Immature natural killer cell (primary cell): ENCODE data around the gene RXFP4. TPM values are rescaled to one million over a fixed set of nuclear protein-coding genes. Genes with fewer than 3 reads are reported as not detected.
"Not testable (repeated sequence)": the region's sequence is repeated elsewhere in the genome, so short reads cannot be mapped to it uniquely, and the experiment has no call there.

Experiments used
- DNase-seq, 3 donors: peaks; one replicate each; pipeline ENCODE4 v3.0.0; 2022; ENCODE audit warnings: mixed read lengths in 1 of 3
- H3K27ac Mint-ChIP-seq, 6 donors: one replicate each; pipeline ENCODE4 v1.8.0; 2020; ENCODE audit warnings: mixed read lengths in 6 of 6, mild to moderate bottlenecking in 5 of 6, inconsistent platforms in 4 of 6, moderate library complexity in 3 of 6
- H3K27me3 Mint-ChIP-seq, 3 donors: one replicate each; pipeline ENCODE4 v1.8.0; 2020 to 2021; ENCODE audit warnings: low read depth in 3 of 3, mild to moderate bottlenecking in 3 of 3, mixed read lengths in 3 of 3, moderate library complexity in 3 of 3, inconsistent platforms in 1 of 3
- H3K36me3 Mint-ChIP-seq, 3 donors: one replicate each; pipeline ENCODE4 v1.8.0; 2020; ENCODE audit warnings: mixed read lengths in 3 of 3, inconsistent platforms in 2 of 3, mild to moderate bottlenecking in 2 of 3
- H3K4me1 Mint-ChIP-seq, 2 donors: one replicate each; pipeline ENCODE4 v1.8.0; 2020; ENCODE audit warnings: inconsistent platforms in 2 of 2, mild to moderate bottlenecking in 2 of 2, mixed read lengths in 2 of 2, moderate library complexity in 1 of 2
- H3K4me3 Mint-ChIP-seq, 5 donors: one replicate each; pipeline ENCODE4 v1.8.0; 2020; ENCODE audit warnings: mild to moderate bottlenecking in 5 of 5, mixed read lengths in 5 of 5, inconsistent platforms in 3 of 5, moderate library complexity in 3 of 5
- H3K9me3 Mint-ChIP-seq, 6 donors: one replicate each; pipeline ENCODE4 v1.8.0; 2020; ENCODE audit warnings: mild to moderate bottlenecking in 6 of 6, mixed read lengths in 6 of 6, inconsistent platforms in 4 of 6, moderate library complexity in 3 of 6
- polyA plus RNA-seq, 3 donors: library from polyadenylated mRNA; unstranded; fragments of 300-500 nt; fragmentation: Illumina TruSeq; gene quantifications; one replicate each; pipeline ENCODE4 v1.2.3, GENCODE V29; 2021

Gene RXFP4
- polyA plus RNA-seq, 3 donors from 2014 or later, result 0.78 TPM; not detected in 2

DNA sequence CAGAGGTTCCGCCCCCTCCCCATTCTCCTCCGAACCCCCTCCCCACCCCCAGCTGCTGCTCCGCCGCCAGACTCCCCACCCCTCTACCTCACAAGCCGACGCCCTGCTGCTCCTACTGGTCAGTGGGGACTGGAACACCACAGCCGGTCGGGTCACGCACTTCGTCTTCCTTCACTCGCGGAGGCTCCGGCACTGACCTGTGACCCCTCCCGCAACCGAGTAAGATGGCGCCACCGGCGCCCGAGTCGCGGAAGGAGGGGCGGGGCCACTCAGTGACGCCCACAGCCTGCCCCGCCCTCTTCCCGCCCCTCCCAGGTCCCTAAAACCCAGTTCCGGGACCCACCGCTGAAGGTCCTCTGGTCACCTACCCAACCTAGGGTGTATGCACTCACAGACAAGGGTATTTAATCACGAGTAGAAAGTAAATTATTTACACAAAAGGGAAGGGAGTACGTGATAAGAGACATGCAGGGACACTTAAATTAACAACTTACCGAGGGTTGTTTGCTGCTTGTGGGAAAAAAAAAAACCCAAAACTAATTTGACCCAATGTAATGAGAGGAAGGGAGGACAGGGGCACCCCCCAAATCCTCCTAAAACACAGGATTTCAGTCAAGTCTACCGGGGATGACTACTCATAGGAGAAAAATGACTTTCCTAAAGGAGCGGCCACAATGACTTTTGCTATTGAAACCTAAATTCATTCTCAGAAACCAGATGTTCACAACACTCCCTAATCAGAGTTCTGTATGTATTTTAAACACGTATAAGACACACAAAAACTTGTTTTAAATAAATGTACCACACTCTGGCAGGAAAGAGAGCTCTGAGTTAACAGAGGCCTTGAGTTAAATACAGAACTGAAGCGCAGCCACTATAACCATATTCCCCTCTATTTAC lies 30.0 kb upstream of the RXFP4 start, which contains the start of gene RIT1:
Gene RIT1 (minus strand): TSS at position 194 of the 900 bp plus-strand sequence. CDS start 588 bp downstream, outside the sequence.
- Mint-ChIP-seq H3K36me3 (peaks cover 6 to 32% (median 8%) of the 10 kb centered on the region in 3 donors), H3K27ac (peak within 1 kb of the TSS; percentile 91 to 98 (median 96)), H3K4me3 (peak within 1 kb of the TSS; percentile 86 to 99 (median 96)), H3K4me1 (peaks cover 20 to 27% of the 10 kb centered on the region in 2 donors), H3K9me3 (no peaks in the 10 kb centered on the region), H3K27me3 (peaks cover 2 to 7% (median 2%) of the 10 kb centered on the region in 3 donors)
- peak; percentile 82 to 85 (median 82) for DNase-seq

DNA sequence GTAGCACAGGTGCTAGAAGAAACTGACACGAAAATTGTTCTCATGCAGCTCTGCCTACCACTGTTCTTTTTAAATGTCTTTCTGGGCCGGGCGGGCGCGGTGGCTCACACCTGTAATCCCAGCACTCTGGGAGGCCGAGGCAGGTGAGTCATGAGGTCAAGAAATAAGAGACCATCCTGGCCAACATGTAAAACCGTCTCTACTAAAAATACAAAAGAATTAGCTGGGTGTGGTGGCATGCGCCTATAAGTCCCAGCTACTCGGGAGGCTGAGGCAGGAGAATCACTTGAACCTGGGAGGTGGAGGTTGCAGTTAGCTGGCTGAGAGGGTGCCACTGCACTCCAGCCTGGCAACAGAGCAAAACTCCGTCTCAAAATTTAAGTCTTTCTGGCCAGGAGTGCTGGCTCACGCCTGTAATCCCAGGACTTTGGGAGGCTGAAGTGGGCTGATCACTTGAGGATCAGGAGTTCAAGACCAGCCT lies 29.3 kb upstream of the RXFP4 start:
- DNase-seq, result no peak
- H3K9me3 Mint-ChIP-seq, result no peaks in the 10 kb centered on the region
- H3K4me1 Mint-ChIP-seq, result peaks cover 20 to 27% of the 10 kb centered on the region in 2 donors
- peaks cover 13 to 39% (median 15%) of the 10 kb centered on the region in 3 donors for H3K36me3 Mint-ChIP-seq
- H3K27me3 Mint-ChIP-seq, result peaks cover 2 to 8% (median 2%) of the 10 kb centered on the region in 3 donors
- peak overlapping the region; percentile 56 to 97 (median 92) for H3K4me3 Mint-ChIP-seq
- peak overlapping the region; percentile 91 to 98 (median 96) for H3K27ac Mint-ChIP-seq

DNA sequence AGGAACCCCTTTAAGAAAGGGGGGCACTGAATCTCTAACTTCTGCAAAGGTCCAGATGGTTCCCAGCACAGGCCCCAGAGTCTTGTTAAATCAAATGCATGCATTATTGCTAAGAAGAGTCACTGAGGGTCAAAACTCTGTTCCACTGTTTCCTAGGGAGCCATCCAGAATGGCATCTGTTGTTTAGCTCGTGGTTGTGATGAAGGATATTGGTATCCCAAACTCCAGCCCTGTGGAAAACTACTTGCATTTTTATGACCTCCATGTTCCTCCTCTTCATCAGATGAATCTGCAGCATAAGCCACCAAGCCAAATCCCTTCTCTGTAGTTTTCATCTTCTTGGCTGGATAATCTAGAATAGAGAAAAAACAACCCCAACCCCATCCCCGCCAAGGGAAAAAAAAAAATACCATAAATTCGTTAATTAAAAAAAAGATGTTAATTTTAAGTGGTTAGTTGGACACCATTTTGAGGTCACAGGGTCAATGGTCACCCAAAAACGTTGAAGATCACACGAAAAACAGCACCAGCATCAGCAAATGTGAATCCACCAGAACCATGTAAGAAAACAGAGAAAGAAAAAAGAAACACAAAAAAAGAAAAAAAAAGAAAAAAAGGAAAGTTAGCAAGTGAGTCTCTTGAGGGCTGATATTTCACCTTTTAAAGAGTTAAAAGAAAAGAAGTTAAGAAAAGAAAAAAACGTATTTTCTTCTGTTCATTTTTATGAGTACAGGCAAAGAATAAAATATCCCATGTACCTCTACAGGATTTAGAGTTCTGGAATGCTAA lies 27.3 kb upstream of the RXFP4 start:
- peaks cover 2 to 10% (median 2%) of the 10 kb centered on the region in 3 donors for H3K27me3 Mint-ChIP-seq
- H3K36me3 Mint-ChIP-seq, result peaks cover 17 to 45% (median 23%) of the 10 kb centered on the region in 3 donors
- H3K27ac Mint-ChIP-seq, result peak overlapping the region in 2 of 6 donors; percentile 31 to 33
- H3K4me3 Mint-ChIP-seq, result no peak overlapping the region
- no peak for DNase-seq
- H3K4me1 Mint-ChIP-seq, result peaks cover 20 to 27% of the 10 kb centered on the region in 2 donors
- H3K9me3 Mint-ChIP-seq, result no peaks in the 10 kb centered on the region

DNA sequence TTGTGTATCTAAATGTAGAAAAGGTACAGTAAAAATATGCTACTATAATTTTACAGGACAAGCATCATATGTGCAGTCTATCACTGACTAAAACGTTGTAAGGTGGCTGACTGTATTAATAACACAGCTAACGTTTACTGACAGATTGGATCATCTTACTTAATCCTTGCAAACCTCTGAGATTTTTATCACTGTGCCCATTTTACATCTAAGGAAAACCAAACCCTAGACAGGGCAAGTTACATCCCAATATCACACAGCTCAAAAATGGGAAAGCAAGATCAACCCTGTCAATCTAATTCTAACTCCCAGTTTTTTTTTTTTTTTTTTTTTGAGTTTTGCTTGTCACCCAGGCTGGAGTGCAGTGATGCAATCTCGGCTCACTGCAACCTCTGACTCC lies 22.8 kb upstream of the RXFP4 start:
- Mint-ChIP-seq H3K4me1 (no peaks in the 10 kb centered on the region), H3K27me3 (peaks cover 0 to 4% (median 0%) of the 10 kb centered on the region in 3 donors), H3K4me3 (no peak overlapping the region), H3K9me3 (no peaks in the 10 kb centered on the region), H3K36me3 (peaks cover 29 to 62% (median 39%) of the 10 kb centered on the region in 3 donors), H3K27ac (no peak overlapping the region)
- no peak for DNase-seq

DNA sequence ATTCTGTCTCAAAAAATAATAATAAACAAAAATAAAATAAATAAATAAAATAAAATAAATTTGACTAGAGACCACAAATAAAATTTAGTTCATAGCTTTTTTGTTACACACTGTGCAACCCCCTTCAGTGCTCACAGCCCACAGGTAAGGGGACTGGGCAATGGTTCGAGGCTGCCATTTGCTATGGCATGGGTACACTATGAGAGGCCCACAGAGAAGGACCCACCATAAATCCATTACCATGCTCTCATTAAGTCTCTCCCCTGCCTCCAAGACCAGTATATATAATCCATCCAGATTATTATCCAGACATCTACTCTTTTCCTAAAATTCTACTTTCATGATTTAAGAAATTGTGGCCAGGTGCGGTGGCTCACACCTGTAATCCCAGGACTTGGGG lies 21.6 kb upstream of the RXFP4 start:
- no peaks in the 10 kb centered on the region for H3K9me3 Mint-ChIP-seq
- H3K4me3 Mint-ChIP-seq, result no peak overlapping the region
- peaks cover 25 to 56% (median 36%) of the 10 kb centered on the region in 3 donors for H3K36me3 Mint-ChIP-seq
- H3K27ac Mint-ChIP-seq, result no peak overlapping the region
- H3K4me1 Mint-ChIP-seq, result no peaks in the 10 kb centered on the region
- DNase-seq, result no peak
- peaks cover 0 to 4% (median 0%) of the 10 kb centered on the region in 3 donors for H3K27me3 Mint-ChIP-seq

DNA sequence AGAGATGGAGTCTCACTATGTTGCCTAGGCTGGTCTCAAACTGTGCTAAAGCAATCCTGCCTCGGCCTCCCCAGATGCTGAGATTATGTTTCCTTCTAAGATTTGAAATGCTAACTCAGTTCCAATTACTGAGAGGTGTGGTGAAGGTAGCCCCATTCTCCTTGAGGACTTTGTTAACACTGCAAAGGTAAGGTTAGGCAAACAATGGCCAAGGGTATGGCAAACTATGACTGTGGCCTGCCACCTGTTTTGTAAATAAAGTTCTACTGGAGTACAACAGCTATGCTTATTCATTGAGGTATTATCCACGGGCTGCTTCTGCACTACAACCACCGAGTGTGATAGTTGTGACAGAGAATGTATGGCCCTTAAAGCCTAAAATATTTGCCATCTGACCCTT lies 20.7 kb upstream of the RXFP4 start:
- Mint-ChIP-seq H3K27me3 (peaks cover 0 to 3% (median 0%) of the 10 kb centered on the region in 3 donors), H3K4me3 (no peak overlapping the region), H3K9me3 (no peaks in the 10 kb centered on the region), H3K27ac (no peak overlapping the region), H3K36me3 (peaks cover 28 to 58% (median 39%) of the 10 kb centered on the region in 3 donors), H3K4me1 (no peaks in the 10 kb centered on the region)
- no peak for DNase-seq

DNA sequence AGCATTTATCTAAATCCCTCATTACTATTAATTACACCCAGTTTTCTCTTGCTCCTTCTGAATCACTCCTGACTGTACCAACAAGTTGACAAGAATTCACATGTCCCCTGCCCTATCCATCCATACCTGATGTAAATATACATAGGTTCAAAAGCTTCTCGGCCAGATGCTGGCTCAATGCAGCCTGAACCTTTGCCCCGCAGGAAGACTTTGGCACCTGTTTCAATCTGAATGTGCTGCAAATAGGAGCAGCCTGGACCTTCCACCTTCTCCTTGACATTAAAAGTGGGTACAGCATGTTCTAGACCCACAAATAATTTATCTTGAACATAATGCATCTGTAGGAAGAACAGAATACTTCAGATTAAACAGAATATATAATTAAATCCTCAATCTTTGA lies 15.9 kb upstream of the RXFP4 start:
- Mint-ChIP-seq H3K27ac (peak overlapping the region in 1 of 6 donors; percentile 2), H3K9me3 (no peaks in the 10 kb centered on the region), H3K4me3 (no peak overlapping the region), H3K36me3 (peaks cover 37 to 63% (median 37%) of the 10 kb centered on the region in 3 donors), H3K4me1 (peaks cover 9 to 18% of the 10 kb centered on the region in 2 donors), H3K27me3 (no peaks in the 10 kb centered on the region)
- no peak for DNase-seq

DNA sequence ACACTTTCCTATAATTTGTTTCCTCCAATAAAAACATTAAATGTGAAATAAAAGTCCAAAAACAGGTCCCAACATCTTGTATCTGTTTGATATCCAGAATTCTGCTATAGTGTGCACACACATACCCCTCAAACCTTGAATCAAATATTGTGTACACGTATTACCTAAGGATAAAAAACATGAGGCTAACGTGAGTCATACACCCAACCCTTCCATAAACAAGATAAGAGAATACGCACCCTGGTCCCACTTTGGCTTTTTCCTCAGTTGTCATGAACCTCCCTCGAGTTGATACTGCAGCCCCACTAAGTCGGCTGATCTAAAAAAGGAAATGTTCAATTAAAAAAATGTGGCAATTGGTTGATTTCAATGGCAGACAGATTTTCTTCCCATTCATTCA lies 12.4 kb upstream of the RXFP4 start:
- H3K4me3 Mint-ChIP-seq, result no peak overlapping the region
- peaks cover 20 to 39% (median 23%) of the 10 kb centered on the region in 3 donors for H3K36me3 Mint-ChIP-seq
- peaks cover 26 to 37% of the 10 kb centered on the region in 2 donors for H3K4me1 Mint-ChIP-seq
- H3K27ac Mint-ChIP-seq, result peak overlapping the region in 1 of 6 donors; percentile 64
- H3K27me3 Mint-ChIP-seq, result no peaks in the 10 kb centered on the region
- no peak for DNase-seq
- no peaks in the 10 kb centered on the region for H3K9me3 Mint-ChIP-seq

DNA sequence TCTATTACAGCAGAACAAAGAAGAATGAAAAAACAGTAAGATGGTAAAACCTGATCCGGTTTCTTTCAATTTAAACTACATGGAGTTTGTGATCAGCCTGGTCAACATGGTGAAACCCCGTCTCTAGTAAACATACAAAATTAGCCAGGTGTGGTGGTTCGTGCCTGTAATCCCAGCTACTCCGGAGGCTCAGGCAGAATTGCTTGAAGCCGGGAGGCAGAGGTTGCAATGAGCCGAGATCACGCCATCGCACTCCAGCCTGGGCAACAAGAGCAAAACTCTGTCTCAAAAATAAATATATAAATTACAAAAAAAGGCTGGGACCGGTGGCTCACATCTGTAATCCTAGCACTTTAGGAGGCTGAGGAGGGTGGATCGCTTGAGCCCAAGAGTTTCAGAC lies 10.7 kb upstream of the RXFP4 start:
- Mint-ChIP-seq H3K4me1 (peaks cover 26 to 38% of the 10 kb centered on the region in 2 donors), H3K27ac (peak overlapping the region; percentile 20 to 77 (median 65)), H3K36me3 (peaks cover 14 to 34% (median 18%) of the 10 kb centered on the region in 3 donors), H3K4me3 (peak overlapping the region in 2 of 5 donors; percentile 55 to 66)
- DNase-seq, H3K27me3 Mint-ChIP-seq, H3K9me3 Mint-ChIP-seq: not testable (repeated sequence)

DNA sequence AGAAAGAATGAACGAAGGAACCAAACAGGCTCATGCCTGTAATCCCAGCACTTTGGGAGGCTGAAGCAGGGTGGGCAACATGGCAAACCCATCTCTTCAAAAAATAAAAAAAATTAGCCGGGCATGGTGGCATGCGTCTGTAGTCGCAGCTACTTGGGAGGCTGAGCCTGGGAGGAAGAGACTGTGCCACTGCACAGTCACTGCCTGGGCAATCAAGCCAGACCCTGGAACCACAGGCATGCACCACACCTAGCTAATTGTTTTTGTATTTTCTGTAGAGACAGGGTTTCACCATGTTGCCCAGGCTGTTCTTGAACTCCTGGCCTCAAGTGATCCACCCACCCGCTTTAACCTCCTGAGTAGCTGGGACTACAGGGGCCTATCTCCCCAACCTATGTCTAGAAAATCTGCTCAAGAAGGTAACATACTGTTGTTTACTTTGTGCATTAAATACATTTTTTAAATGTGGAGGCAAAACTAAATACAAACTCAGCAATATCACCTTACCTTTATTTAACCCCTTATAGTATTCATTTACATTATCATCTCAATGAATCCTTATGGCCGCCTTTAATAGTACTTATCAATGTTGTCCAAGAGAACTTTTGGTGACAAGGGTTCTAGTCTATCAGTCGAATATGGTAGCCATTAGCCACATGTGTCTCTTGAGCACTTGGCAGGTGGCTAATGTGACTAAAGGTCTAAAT lies 10.0 kb upstream of the RXFP4 start:
- peak overlapping the region; percentile 12 to 66 (median 29) for H3K4me3 Mint-ChIP-seq
- no peaks in the 10 kb centered on the region for H3K9me3 Mint-ChIP-seq
- peaks cover 10 to 29% (median 14%) of the 10 kb centered on the region in 3 donors for H3K36me3 Mint-ChIP-seq
- no peak for DNase-seq
- H3K27me3 Mint-ChIP-seq, result no peaks in the 10 kb centered on the region
- peaks cover 30 to 43% of the 10 kb centered on the region in 2 donors for H3K4me1 Mint-ChIP-seq
- peak overlapping the region in 5 of 6 donors; percentile 53 to 70 (median 67) for H3K27ac Mint-ChIP-seq

DNA sequence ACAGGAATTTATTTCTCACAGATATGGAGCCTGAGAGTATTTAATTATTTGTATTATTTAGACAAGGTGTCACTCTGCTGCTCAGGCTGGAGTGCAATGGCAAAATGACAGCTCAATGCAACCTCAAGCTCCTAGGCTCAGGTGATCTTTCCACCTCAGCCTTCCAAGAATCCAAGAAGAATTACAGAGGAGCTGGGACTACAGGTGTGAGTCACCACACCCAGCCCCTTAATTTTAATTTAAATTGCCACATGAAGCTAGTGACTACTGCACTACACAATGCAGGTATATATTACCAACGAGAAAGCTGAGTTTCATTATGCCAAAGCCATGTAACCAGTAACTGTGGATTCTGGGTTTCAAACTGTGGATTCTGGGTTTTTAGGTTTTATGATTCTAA lies 9.4 kb upstream of the RXFP4 start:
- Mint-ChIP-seq H3K4me3 (peak overlapping the region in 3 of 5 donors; percentile 23 to 46 (median 27)), H3K9me3 (no peaks in the 10 kb centered on the region), H3K27ac (peak overlapping the region in 4 of 6 donors; percentile 50 to 70 (median 55)), H3K27me3 (no peaks in the 10 kb centered on the region), H3K36me3 (peaks cover 5 to 23% (median 8%) of the 10 kb centered on the region in 3 donors), H3K4me1 (peaks cover 28 to 39% of the 10 kb centered on the region in 2 donors)
- DNase-seq, result no peak

DNA sequence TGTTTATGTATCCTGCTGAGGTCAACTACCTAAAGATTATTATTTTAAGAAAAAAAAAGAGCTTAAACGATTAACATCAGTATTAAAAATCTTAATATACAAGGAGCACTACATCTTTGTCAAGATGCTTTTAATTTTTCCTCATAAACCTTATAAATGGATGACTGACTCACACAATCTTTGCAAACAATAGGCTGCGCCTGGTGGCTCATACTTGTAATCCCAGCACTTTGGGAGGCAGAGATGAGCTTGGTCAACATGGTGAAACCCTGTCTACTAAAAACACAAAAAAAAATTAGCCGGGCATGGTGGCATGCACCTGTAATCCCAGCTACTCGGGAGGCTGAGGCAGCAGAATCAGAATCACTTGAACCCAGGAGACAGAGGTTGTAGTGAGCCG lies 9.0 kb upstream of the RXFP4 start:
- H3K27ac Mint-ChIP-seq, result peak overlapping the region in 2 of 6 donors; percentile 67 to 70
- no peaks in the 10 kb centered on the region for H3K27me3 Mint-ChIP-seq
- H3K36me3 Mint-ChIP-seq, result peaks cover 3 to 20% (median 8%) of the 10 kb centered on the region in 3 donors
- DNase-seq, result no peak
- H3K4me3 Mint-ChIP-seq, result peak overlapping the region in 4 of 5 donors; percentile 23 to 45 (median 31)
- H3K4me1 Mint-ChIP-seq, result peaks cover 28 to 38% of the 10 kb centered on the region in 2 donors
- no peaks in the 10 kb centered on the region for H3K9me3 Mint-ChIP-seq

DNA sequence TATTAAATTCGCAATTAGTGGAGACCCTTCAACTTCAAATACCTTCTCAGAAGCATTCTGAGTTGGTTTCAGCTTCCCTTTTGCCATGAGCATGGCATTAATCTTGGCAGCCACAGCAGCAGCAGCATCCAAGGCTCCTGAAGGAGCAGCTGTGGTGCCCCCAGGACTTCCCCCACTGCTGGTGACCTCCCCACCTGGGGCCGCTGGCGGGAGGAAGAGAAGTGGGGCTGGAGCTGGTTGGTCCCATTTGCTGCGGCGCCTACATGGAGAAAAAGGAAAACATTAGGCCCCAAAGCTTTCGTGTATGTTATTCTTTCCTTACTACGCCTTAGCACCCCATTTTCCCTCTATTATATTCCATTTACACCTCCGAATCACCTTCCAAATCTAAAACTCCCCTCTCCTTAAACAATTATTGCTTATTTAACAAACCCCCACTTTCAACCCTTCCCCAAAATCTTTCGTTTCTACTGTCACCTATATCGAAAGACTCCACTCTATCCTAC lies 7.8 kb upstream of the RXFP4 start:
- no peak overlapping the region for H3K27ac Mint-ChIP-seq
- H3K27me3 Mint-ChIP-seq, result no peaks in the 10 kb centered on the region
- H3K9me3 Mint-ChIP-seq, result no peaks in the 10 kb centered on the region

More for the DNA sequence above, 7.8 kb upstream of the RXFP4 start:
- Mint-ChIP-seq H3K36me3 (peaks cover 0 to 12% (median 8%) of the 10 kb centered on the region in 3 donors), H3K4me1 (peaks cover 31 to 38% of the 10 kb centered on the region in 2 donors), H3K4me3 (no peak overlapping the region)
- DNase-seq, result no peak
